Measurements from ENCODE around the gene MAGI1.

DNA sequence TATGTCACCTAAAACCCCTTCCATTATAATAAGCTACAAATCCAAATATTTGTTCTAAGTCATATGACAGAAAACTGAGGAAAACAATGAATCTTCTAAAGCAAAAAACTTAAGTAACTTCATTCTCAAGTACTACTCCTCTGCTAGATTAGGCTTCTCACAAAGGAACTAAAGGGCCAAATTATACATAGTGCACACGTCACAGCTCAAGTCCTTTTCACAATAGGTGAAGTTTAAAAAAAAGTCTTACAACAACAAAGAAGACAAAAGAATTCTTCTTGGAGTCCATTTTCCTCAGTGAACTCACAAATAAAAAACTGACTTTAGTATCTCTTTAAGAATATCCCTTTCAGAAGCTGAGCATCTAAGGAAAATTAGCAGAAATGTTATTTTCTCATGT, 479.9 kb downstream of the MAGI1 start:
- TF ChIP-seq POLR2AphosphoS5 (IDR thresholded peaks at IDR 0.05), result no peak
- TF ChIP-seq, protein P1, sequence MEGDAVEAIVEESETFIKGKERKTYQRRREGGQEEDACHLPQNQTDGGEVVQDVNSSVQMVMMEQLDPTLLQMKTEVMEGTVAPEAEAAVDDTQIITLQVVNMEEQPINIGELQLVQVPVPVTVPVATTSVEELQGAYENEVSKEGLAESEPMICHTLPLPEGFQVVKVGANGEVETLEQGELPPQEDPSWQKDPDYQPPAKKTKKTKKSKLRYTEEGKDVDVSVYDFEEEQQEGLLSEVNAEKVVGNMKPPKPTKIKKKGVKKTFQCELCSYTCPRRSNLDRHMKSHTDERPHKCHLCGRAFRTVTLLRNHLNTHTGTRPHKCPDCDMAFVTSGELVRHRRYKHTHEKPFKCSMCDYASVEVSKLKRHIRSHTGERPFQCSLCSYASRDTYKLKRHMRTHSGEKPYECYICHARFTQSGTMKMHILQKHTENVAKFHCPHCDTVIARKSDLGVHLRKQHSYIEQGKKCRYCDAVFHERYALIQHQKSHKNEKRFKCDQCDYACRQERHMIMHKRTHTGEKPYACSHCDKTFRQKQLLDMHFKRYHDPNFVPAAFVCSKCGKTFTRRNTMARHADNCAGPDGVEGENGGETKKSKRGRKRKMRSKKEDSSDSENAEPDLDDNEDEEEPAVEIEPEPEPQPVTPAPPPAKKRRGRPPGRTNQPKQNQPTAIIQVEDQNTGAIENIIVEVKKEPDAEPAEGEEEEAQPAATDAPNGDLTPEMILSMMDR (IDR thresholded peaks at IDR 0.05), result no peak

Measured in breast epithelium (tissue), 3 donors.